ENCODE results near the gene ZBED6.

The ZBED6 gene

DNA sequence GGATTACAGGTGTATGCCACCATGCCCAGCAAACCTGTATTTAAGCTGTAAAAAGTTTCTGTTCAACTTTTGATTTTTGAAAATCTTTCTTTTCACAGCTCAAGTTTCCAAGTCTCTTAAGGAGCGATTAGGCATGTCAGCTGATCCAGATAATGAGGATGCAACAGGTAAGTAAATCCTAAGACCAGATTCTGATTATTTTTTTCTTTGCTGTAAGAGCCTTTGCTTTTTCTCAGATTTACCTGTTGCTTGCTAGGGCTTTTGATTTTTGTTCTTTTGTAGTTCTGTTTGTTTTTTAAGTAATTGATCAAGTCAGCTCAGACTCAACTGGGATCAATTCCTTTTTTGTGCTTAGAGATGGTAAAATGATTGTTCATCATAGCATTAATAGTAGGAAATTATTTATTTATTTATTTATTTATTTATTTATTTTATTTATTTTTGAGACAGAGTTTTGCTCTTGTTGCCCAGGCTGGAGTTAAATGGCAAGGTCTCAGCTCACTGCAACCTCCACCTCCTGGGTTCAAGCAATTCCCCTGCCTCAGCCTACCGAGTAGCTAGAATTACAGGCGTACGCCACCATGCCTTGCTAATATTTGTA is 44.9 kb downstream of the ZBED6 start:
- WGBS: over 99% methylated on average over 4 of the region's 4 CpGs
- H3K9ac ChIP-seq (ENCODE audit: low read depth, low read length): no peak overlapping the region
- H3K4me1 ChIP-seq (ENCODE audit: insufficient read depth, low read length): no peaks in the 10 kb centered on the region; the same call in 1 of the 2 replicates
- no peaks in the 10 kb centered on the region for H3K27me3 ChIP-seq (ENCODE audit: insufficient read depth, low read length)
- H3K27ac ChIP-seq (ENCODE audit: low read depth, low read length): no peak overlapping the region
- H3K9me3 ChIP-seq (ENCODE audit: insufficient read depth, low read depth, low read length): peaks cover 12% of the 10 kb centered on the region; the same call in 1 of the 2 replicates
- peaks cover 84% of the 10 kb centered on the region for H3K36me3 ChIP-seq (ENCODE audit: insufficient read depth, low read length)
- no peak overlapping the region for H3K4me3 ChIP-seq (ENCODE audit: low read length)

DNA sequence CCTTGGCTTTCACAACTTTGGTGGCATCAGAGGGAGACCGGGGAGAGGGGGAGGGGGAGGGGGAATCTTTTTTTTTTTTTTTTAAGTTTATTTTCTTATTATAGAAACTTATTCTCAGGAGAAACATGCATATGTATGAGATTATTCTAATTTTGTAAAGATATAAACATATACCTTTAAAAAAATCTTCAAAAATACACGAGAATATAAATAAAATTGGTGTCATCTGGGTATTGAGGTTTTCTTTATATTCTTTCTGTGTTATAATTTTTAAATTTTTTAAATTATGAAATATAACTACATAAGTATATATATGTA is 47.1 kb downstream of the ZBED6 start:
- Histone ChIP-seq H3K27ac (ENCODE audit: low read depth, low read length) (no peak overlapping the region), H3K27me3 (ENCODE audit: insufficient read depth, low read length) (no peaks in the 10 kb centered on the region), H3K4me3 (ENCODE audit: low read length) (no peak overlapping the region), H3K9ac (ENCODE audit: low read depth, low read length) (no peak overlapping the region), H3K36me3 (ENCODE audit: insufficient read depth, low read length) (peaks cover 83% of the 10 kb centered on the region), H3K9me3 (ENCODE audit: insufficient read depth, low read depth, low read length) (peaks cover 12% of the 10 kb centered on the region; the same call in 1 of the 2 replicates), H3K4me1 (ENCODE audit: insufficient read depth, low read length) (no peaks in the 10 kb centered on the region; the same call in 1 of the 2 replicates)
- WGBS: no CpG with 5 or more reads among the region's 2 CpGs

- Histone ChIP-seq H3K4me3 (ENCODE audit: low read length) (no peak overlapping the region), H3K27ac (ENCODE audit: low read depth, low read length) (no peak overlapping the region), H3K27me3 (ENCODE audit: insufficient read depth, low read length) (no peaks in the 10 kb centered on the region), H3K4me1 (ENCODE audit: insufficient read depth, low read length) (no peaks in the 10 kb centered on the region; the same call in 1 of the 2 replicates), H3K9ac (ENCODE audit: low read depth, low read length) (no peak overlapping the region), H3K9me3 (ENCODE audit: insufficient read depth, low read depth, low read length) (peaks cover 12% of the 10 kb centered on the region; the same call in 1 of the 2 replicates), H3K36me3 (ENCODE audit: insufficient read depth, low read length) (peaks cover 83% of the 10 kb centered on the region)
- 93% methylated on average over 1 of the region's 1 CpG for WGBS
These were observed 48.0 kb downstream of the ZBED6 start for GRCh38 chr1:203843435-203843834.

Data from HUES64 (cell line).